Naive B cell (primary cell): ENCODE results near the gene ABLIM1. TPM values are rescaled to one million over a fixed set of nuclear protein-coding genes. Genes with fewer than 3 reads are reported as not detected.

Source experiments
- ATAC-seq, 2 donors: fragments of 150-1000 bp; cut with Tn5 transposase; 2 replicates each; pipeline ENCODE4 v1.10.0; 2021; ENCODE audit warnings: low read depth in 2 of 2, mild to moderate bottlenecking in 2 of 2, moderate library complexity in 2 of 2
- DNase-seq: peaks from one replicate; pipeline ENCODE4 v3.0.0; 2022
- H3K27ac Mint-ChIP-seq, 6 donors: one replicate each; pipeline ENCODE4 v1.8.0; 2020 to 2022; ENCODE audit warnings: mild to moderate bottlenecking in 6 of 6, mixed read lengths in 6 of 6, moderate library complexity in 5 of 6, inconsistent platforms in 2 of 6
- H3K27me3 Mint-ChIP-seq, 3 donors: one replicate each; pipeline ENCODE4 v1.8.0; 2021 to 2022; ENCODE audit warnings: mixed read lengths in 3 of 3, mild to moderate bottlenecking in 1 of 3
- H3K36me3 Mint-ChIP-seq, 2 donors: one replicate each; pipeline ENCODE4 v1.8.0; 2020 to 2022; ENCODE audit warnings: mixed read lengths in 2 of 2, inconsistent platforms in 1 of 2, mild to moderate bottlenecking in 1 of 2
- H3K4me1 Mint-ChIP-seq, 3 donors: one replicate each; pipeline ENCODE4 v1.8.0; 2020 to 2022; ENCODE audit warnings: mixed read lengths in 3 of 3, inconsistent platforms in 1 of 3, mild to moderate bottlenecking in 1 of 3, moderate library complexity in 1 of 3
- H3K4me3 Mint-ChIP-seq, 8 donors: one replicate each; pipeline ENCODE4 v1.8.0; 2020 to 2022; ENCODE audit warnings: mild to moderate bottlenecking in 8 of 8, mixed read lengths in 8 of 8, moderate library complexity in 8 of 8, inconsistent platforms in 2 of 8
- H3K9me3 Mint-ChIP-seq, 7 donors: one replicate each; pipeline ENCODE4 v1.8.0; 2020 to 2022; ENCODE audit warnings: mixed read lengths in 7 of 7, mild to moderate bottlenecking in 5 of 7, inconsistent platforms in 2 of 7, moderate library complexity in 1 of 7
- polyA plus RNA-seq, 6 donors: library from polyadenylated mRNA; unstranded; fragments of 300-500 nt; fragmentation: Illumina TruSeq; gene quantifications; one replicate each; pipeline ENCODE4 v1.2.3, GENCODE V29; 2021; ENCODE audit warnings: low read depth in 6 of 6

ABLIM1 gene
- polyA plus RNA-seq, 6 donors from 2014 or later: 111 to 154 (median 143) TPM

- Mint-ChIP-seq H3K36me3 (no peaks in the 10 kb centered on the region), H3K9me3 (no peaks in the 10 kb centered on the region), H3K4me3 (peak overlapping the region in 1 of 8 donors; percentile 42), H3K27me3 (peaks cover 17 to 56% (median 44%) of the 10 kb centered on the region in 3 donors), H3K27ac (no peak overlapping the region), H3K4me1 (no peaks in the 10 kb centered on the region)
- DNase-seq (no peak), ATAC-seq (no peak)
These were observed 264.2 kb downstream of the ABLIM1 start for GRCh38 chr10:114393886-114394285.

GRCh38 chr10:114393482-114393881 is 264.6 kb downstream of the ABLIM1 start:
- no peaks in the 10 kb centered on the region for H3K9me3 Mint-ChIP-seq
- peaks cover 16 to 56% (median 41%) of the 10 kb centered on the region in 3 donors for H3K27me3 Mint-ChIP-seq
- H3K4me3 Mint-ChIP-seq: no peak overlapping the region
- no peaks in the 10 kb centered on the region for H3K36me3 Mint-ChIP-seq
- ATAC-seq (no peak), DNase-seq (no peak)
- no peak overlapping the region for H3K27ac Mint-ChIP-seq
- H3K4me1 Mint-ChIP-seq: no peaks in the 10 kb centered on the region

- Mint-ChIP-seq H3K4me1 (peaks cover 0 to 3% (median 0%) of the 10 kb centered on the region in 3 donors), H3K27ac (no peak overlapping the region), H3K27me3 (peaks cover 11 to 51% (median 45%) of the 10 kb centered on the region in 3 donors), H3K9me3 (peaks cover 0 to 3% (median 0%) of the 10 kb centered on the region in 7 donors), H3K4me3 (no peak overlapping the region), H3K36me3 (no peaks in the 10 kb centered on the region)
- no peak for DNase-seq
- no peak for ATAC-seq
These were observed 265.8 kb downstream of the ABLIM1 start for GRCh38 chr10:114392112-114392835.

- ATAC-seq (no peak), DNase-seq (no peak)
- Mint-ChIP-seq H3K4me3 (no peak overlapping the region), H3K4me1 (peaks cover 0 to 3% (median 0%) of the 10 kb centered on the region in 3 donors), H3K36me3 (no peaks in the 10 kb centered on the region), H3K27me3 (peaks cover 11 to 44% (median 42%) of the 10 kb centered on the region in 3 donors), H3K9me3 (peaks cover 0 to 3% (median 0%) of the 10 kb centered on the region in 7 donors), H3K27ac (no peak overlapping the region)
These were observed 266.5 kb downstream of the ABLIM1 start for GRCh38 chr10:114391599-114391998.

GRCh38 chr10:114389426-114389825 is 268.6 kb downstream of the ABLIM1 start:
- DNase-seq: no peak
- ATAC-seq: no peak
- Mint-ChIP-seq H3K9me3 (peaks cover 0 to 3% (median 0%) of the 10 kb centered on the region in 7 donors), H3K27ac (no peak overlapping the region), H3K4me1 (peaks cover 0 to 3% (median 0%) of the 10 kb centered on the region in 3 donors), H3K4me3 (no peak overlapping the region), H3K27me3 (peaks cover 6 to 25% (median 25%) of the 10 kb centered on the region in 3 donors), H3K36me3 (no peaks in the 10 kb centered on the region)

- ATAC-seq (no peak), DNase-seq (no peak)
- peaks cover 0 to 3% (median 0%) of the 10 kb centered on the region in 7 donors for H3K9me3 Mint-ChIP-seq
- no peaks in the 10 kb centered on the region for H3K36me3 Mint-ChIP-seq
- no peak overlapping the region for H3K4me3 Mint-ChIP-seq
- no peak overlapping the region for H3K27ac Mint-ChIP-seq
- H3K27me3 Mint-ChIP-seq: peaks cover 6 to 20% (median 15%) of the 10 kb centered on the region in 3 donors
- H3K4me1 Mint-ChIP-seq: peaks cover 0 to 3% (median 0%) of the 10 kb centered on the region in 3 donors
These were observed 269.8 kb downstream of the ABLIM1 start for GRCh38 chr10:114388275-114388674.

- peaks cover 0 to 3% (median 0%) of the 10 kb centered on the region in 7 donors for H3K9me3 Mint-ChIP-seq
- peaks cover 10 to 20% (median 12%) of the 10 kb centered on the region in 3 donors for H3K27me3 Mint-ChIP-seq
- DNase-seq (no peak), ATAC-seq (no peak)
- no peak overlapping the region for H3K4me3 Mint-ChIP-seq
- peaks cover 0 to 3% (median 0%) of the 10 kb centered on the region in 3 donors for H3K4me1 Mint-ChIP-seq
- H3K27ac Mint-ChIP-seq: no peak overlapping the region
- no peaks in the 10 kb centered on the region for H3K36me3 Mint-ChIP-seq
These were observed 270.3 kb downstream of the ABLIM1 start for GRCh38 chr10:114387784-114388183.

GRCh38 chr10:114386452-114386851 is 271.6 kb downstream of the ABLIM1 start:
- no peak overlapping the region for H3K4me3 Mint-ChIP-seq

GRCh38 chr10:114385557-114385956 is 272.5 kb downstream of the ABLIM1 start:
- H3K4me1 Mint-ChIP-seq: peaks cover 0 to 3% (median 0%) of the 10 kb centered on the region in 3 donors
- H3K9me3 Mint-ChIP-seq: peaks cover 0 to 3% (median 0%) of the 10 kb centered on the region in 7 donors
- H3K27ac Mint-ChIP-seq: no peak overlapping the region
- peaks cover 19 to 34% (median 22%) of the 10 kb centered on the region in 3 donors for H3K27me3 Mint-ChIP-seq
- no peak for ATAC-seq
- no peaks in the 10 kb centered on the region for H3K36me3 Mint-ChIP-seq
- no peak overlapping the region for H3K4me3 Mint-ChIP-seq
- DNase-seq: no peak

More at GRCh38 chr10:114386452-114386851, 271.6 kb downstream of the ABLIM1 start:
- no peaks in the 10 kb centered on the region for H3K36me3 Mint-ChIP-seq
- H3K4me1 Mint-ChIP-seq: peaks cover 0 to 3% (median 0%) of the 10 kb centered on the region in 3 donors
- no peak overlapping the region for H3K27ac Mint-ChIP-seq
- DNase-seq (no peak), ATAC-seq (no peak)
- H3K9me3 Mint-ChIP-seq: peaks cover 0 to 3% (median 0%) of the 10 kb centered on the region in 7 donors
- H3K27me3 Mint-ChIP-seq: peaks cover 12 to 27% (median 17%) of the 10 kb centered on the region in 3 donors

GRCh38 chr10:114384601-114385000 is 273.5 kb downstream of the ABLIM1 start:
- Mint-ChIP-seq H3K4me3 (no peak overlapping the region), H3K4me1 (peaks cover 0 to 3% (median 0%) of the 10 kb centered on the region in 3 donors), H3K27me3 (peaks cover 25 to 33% (median 26%) of the 10 kb centered on the region in 3 donors), H3K27ac (no peak overlapping the region), H3K36me3 (no peaks in the 10 kb centered on the region), H3K9me3 (peaks cover 0 to 3% (median 0%) of the 10 kb centered on the region in 7 donors)
- DNase-seq (no peak), ATAC-seq (no peak)

- Mint-ChIP-seq H3K27me3 (peaks cover 25 to 32% (median 26%) of the 10 kb centered on the region in 3 donors), H3K4me3 (no peak overlapping the region), H3K36me3 (no peaks in the 10 kb centered on the region), H3K27ac (no peak overlapping the region), H3K9me3 (peaks cover 0 to 3% (median 0%) of the 10 kb centered on the region in 7 donors), H3K4me1 (peaks cover 0 to 3% (median 0%) of the 10 kb centered on the region in 3 donors)
- ATAC-seq (no peak), DNase-seq (no peak)
These were observed 273.9 kb downstream of the ABLIM1 start for GRCh38 chr10:114384181-114384580.
